ENCODE results near the gene ZNF835. TPM values are rescaled to one million over a fixed set of nuclear protein-coding genes. Genes with fewer than 3 reads are reported as not detected.

The ZNF835 gene
- total RNA-seq, 1 experiment from 2014 or later, result 0.07 TPM

- peaks cover 85 to 86% of the 10 kb centered on the region in 2 experiments for H3K9me3 Mint-ChIP-seq
- H3K4me1 Mint-ChIP-seq, result no peaks in the 10 kb centered on the region
- no CpG with 5 or more reads among the region's 10 CpGs for WGBS (ENCODE audit: extremely low coverage, insufficient read length, low lambda C conversion rate)
- Histone ChIP-seq H2AK5ac (ENCODE audit: insufficient read length, low read length) (no peak overlapping the region), H3K27me3 (ENCODE audit: insufficient read depth, low read length) (no peaks in the 10 kb centered on the region), H3T11ph (ENCODE audit: low read length) (no peak overlapping the region), H2BK12ac (ENCODE audit: insufficient read length, low read depth, low read length) (no peak overlapping the region), H4K91ac (ENCODE audit: insufficient read length, low read depth, low read length) (no peak overlapping the region), H2AFZ (ENCODE audit: low read length) (no peak overlapping the region), H4K8ac (replicated peaks; ENCODE audit: insufficient read length, low read depth, low read length) (no peak overlapping the region), H3K23me2 (ENCODE audit: insufficient read length, low read depth, low read length, poor library complexity, severe bottlenecking) (no peaks in the 10 kb centered on the region), H3K23ac (ENCODE audit: insufficient read length, low read depth, low read length) (no peak overlapping the region), H3K9ac (ENCODE audit: extremely low read depth, insufficient read length, low read length) (no peak overlapping the region), H3K27ac (ENCODE audit: insufficient read length, low read depth, low read length) (no peak overlapping the region), H2BK20ac (ENCODE audit: low read depth, low read length, poor library complexity, severe bottlenecking) (no peak overlapping the region), H3K79me2 (ENCODE audit: insufficient read depth, low read length) (no peaks in the 10 kb centered on the region), H3K79me1 (ENCODE audit: insufficient read depth, low read depth, low read length, poor library complexity, severe bottlenecking) (no peaks in the 10 kb centered on the region), H4K20me1 (ENCODE audit: control insufficient read depth, insufficient read depth, insufficient read length) (no peaks in the 10 kb centered on the region), H4K5ac (ENCODE audit: insufficient read length, low read depth, low read length) (no peak overlapping the region), H3K9me3 (ENCODE audit: control insufficient read depth, low read depth, low read length) (peaks cover 70% of the 10 kb centered on the region), H3K4me2 (ENCODE audit: insufficient read depth, insufficient read length, low read length) (no peak overlapping the region), H2BK5ac (ENCODE audit: insufficient read length, low read length) (no peak overlapping the region), H3K14ac (ENCODE audit: insufficient read depth, low read length) (no peak overlapping the region), H3K18ac (ENCODE audit: insufficient read length, low read depth, low read length) (no peak overlapping the region), H2BK120ac (ENCODE audit: low read depth, low read length, poor library complexity, severe bottlenecking) (no peak overlapping the region), H3K4me1 (ENCODE audit: insufficient read depth, low read length) (no peaks in the 10 kb centered on the region), H3K4ac (ENCODE audit: low read depth, low read length) (no peak overlapping the region), H3K56ac (ENCODE audit: insufficient read length, low read depth, low read length) (no peak overlapping the region), H2BK15ac (ENCODE audit: low read depth, low read length) (no peak overlapping the region)
- peaks cover 7% of the 10 kb centered on the region; the same call in 1 of the 2 replicates for H3K27me3 Mint-ChIP-seq (ENCODE audit: low read depth)
- DNase-seq, result no peak
- TF ChIP-seq, protein P1, sequence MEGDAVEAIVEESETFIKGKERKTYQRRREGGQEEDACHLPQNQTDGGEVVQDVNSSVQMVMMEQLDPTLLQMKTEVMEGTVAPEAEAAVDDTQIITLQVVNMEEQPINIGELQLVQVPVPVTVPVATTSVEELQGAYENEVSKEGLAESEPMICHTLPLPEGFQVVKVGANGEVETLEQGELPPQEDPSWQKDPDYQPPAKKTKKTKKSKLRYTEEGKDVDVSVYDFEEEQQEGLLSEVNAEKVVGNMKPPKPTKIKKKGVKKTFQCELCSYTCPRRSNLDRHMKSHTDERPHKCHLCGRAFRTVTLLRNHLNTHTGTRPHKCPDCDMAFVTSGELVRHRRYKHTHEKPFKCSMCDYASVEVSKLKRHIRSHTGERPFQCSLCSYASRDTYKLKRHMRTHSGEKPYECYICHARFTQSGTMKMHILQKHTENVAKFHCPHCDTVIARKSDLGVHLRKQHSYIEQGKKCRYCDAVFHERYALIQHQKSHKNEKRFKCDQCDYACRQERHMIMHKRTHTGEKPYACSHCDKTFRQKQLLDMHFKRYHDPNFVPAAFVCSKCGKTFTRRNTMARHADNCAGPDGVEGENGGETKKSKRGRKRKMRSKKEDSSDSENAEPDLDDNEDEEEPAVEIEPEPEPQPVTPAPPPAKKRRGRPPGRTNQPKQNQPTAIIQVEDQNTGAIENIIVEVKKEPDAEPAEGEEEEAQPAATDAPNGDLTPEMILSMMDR (conservative IDR thresholded peaks at IDR 0.05), result no peak
- peaks cover 3 to 33% (median 15%) of the 10 kb centered on the region in 3 experiments; a peak in 6 of 7 replicates for H3K36me3 Mint-ChIP-seq (ENCODE audit: insufficient read depth in 1 of 3, low read depth in 3 of 3)
- H3K27ac Mint-ChIP-seq, result no peak overlapping the region
- no peak overlapping the region for H3K4me3 Mint-ChIP-seq
Observed at GRCh38 chr19:56690670-56691069, 19.1 kb upstream of the ZNF835 start.
